Thyroid gland (tissue), 4 donors: ENCODE results near the gene PFDN1. TPM values are rescaled to one million over a fixed set of nuclear protein-coding genes. Genes with fewer than 3 reads are reported as not detected.

Experiments
- DNase-seq, 2 donors: peaks; one replicate each; pipeline ENCODE4 v3.0.0-alpha.2; 2019
- H3K27ac ChIP-seq, 3 donors: fragments of 200-600 bp; sonication (generic); 1 replicate in 2 of 3; 2 replicates in 1 of 3; pipeline ENCODE4 v1.5.1; 2016 to 2019; ENCODE audit warnings: mild to moderate bottlenecking in 1 of 3, moderate library complexity in 1 of 3
- H3K27me3 ChIP-seq: fragments of 200-600 bp; sonication (generic); one replicate; pipeline ENCODE4 v1.5.1; 2019
- H3K36me3 ChIP-seq, 2 donors: fragments of 200-600 bp; sonication (generic); one replicate each; pipeline ENCODE4 v1.5.1; 2016 to 2019
- H3K4me1 ChIP-seq, 2 donors: fragments of 200-600 bp; sonication (generic); one replicate each; pipeline ENCODE4 v1.5.1; 2017 to 2019
- H3K4me3 ChIP-seq, 3 donors: fragments of 200-600 bp; sonication (generic); replicated peaks in 1 of 3; 1 replicate in 2 of 3; 2 replicates in 1 of 3; pipeline ENCODE4 v1.5.1; 2016; ENCODE audit warnings: mild to moderate bottlenecking in 1 of 3
- H3K9me3 ChIP-seq: fragments of 200-600 bp; sonication (generic); one replicate; pipeline ENCODE4 v1.5.1; 2017
- POLR2A ChIP-seq, 2 donors: fragments of 450-650 bp; IDR thresholded peaks; one replicate each; pipeline ENCODE4 v1.6.1; 2017; ENCODE audit warnings: antibody characterized with exemption in 2 of 2, mild to moderate bottlenecking in 2 of 2, moderate library complexity in 1 of 2
- WGBS, 2 donors: methylation state at CpG; one replicate each; pipeline ENCODE4 v1.1.5; 2017; 5-methylcytosine and 5-hydroxymethylcytosine counted together
- intact Hi-C: fragments of 100-400 bp; cut with DNase I; formaldehyde crosslinking; loops from one replicate; pipeline ENCODE4 v1.15.1; 2023
- total RNA-seq, 4 donors: library from RNA; depleted of rRNA; stranded (reverse); fragments of >200 nt; gene quantifications; one replicate each; pipeline ENCODE4 v1.2.3, GENCODE V29; 2016
- TF ChIP-seq, protein P1 (sequence below), 6 experiments: fragments of 200-600 bp in 3 of 6; fragments of 450-650 bp in 3 of 6; sonication (generic) in 3 of 6; IDR thresholded peaks; one replicate each; pipeline ENCODE4 v1.5.1; 2016 to 2019; ENCODE audit warnings: antibody characterized with exemption in 6 of 6, mild to moderate bottlenecking in 2 of 6, inconsistent platforms in 1 of 6, moderate library complexity in 1 of 6

Gene PFDN1
- total RNA-seq, 4 donors from 2014 or later = 58.2 to 106 (median 87.8) TPM

DNA sequence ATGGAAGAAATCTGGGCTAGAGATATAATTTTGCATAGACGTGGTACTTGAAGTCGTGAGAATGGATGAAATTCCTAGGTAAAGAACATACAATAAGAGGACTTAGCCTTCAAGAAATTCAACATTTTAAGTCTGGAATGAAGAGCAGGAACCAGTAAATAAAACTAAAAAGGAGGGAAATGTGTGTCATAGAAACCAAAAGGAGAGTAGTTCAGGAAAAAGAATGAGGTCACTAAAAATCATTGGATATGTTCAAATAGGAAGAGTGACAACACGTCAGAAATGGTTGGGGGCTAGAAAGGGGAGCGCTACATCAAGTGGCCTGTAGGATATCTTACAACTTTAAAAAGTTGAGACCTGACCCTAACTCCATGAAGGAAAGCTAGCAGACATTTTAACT lies 44.0 kb downstream of the PFDN1 start:
- TF ChIP-seq, protein P1, sequence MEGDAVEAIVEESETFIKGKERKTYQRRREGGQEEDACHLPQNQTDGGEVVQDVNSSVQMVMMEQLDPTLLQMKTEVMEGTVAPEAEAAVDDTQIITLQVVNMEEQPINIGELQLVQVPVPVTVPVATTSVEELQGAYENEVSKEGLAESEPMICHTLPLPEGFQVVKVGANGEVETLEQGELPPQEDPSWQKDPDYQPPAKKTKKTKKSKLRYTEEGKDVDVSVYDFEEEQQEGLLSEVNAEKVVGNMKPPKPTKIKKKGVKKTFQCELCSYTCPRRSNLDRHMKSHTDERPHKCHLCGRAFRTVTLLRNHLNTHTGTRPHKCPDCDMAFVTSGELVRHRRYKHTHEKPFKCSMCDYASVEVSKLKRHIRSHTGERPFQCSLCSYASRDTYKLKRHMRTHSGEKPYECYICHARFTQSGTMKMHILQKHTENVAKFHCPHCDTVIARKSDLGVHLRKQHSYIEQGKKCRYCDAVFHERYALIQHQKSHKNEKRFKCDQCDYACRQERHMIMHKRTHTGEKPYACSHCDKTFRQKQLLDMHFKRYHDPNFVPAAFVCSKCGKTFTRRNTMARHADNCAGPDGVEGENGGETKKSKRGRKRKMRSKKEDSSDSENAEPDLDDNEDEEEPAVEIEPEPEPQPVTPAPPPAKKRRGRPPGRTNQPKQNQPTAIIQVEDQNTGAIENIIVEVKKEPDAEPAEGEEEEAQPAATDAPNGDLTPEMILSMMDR (IDR thresholded peaks at IDR 0.05) = no peak
- TF ChIP-seq POLR2A (IDR thresholded peaks at IDR 0.05) = no peak
- H3K36me3 ChIP-seq = no peaks in the 10 kb centered on the region
- H3K27me3 ChIP-seq = no peaks in the 10 kb centered on the region
- WGBS, 2 donors = 96 to 99% methylated on average over 4 of the region's 4 CpGs
- H3K4me3 ChIP-seq = no peak overlapping the region
- H3K4me1 ChIP-seq = peaks cover 37 to 46% of the 10 kb centered on the region in 2 donors
- no peak for DNase-seq
- H3K9me3 ChIP-seq = no peaks in the 10 kb centered on the region
- intact Hi-C loops = no loop called here
- H3K27ac ChIP-seq = no peak overlapping the region

DNA sequence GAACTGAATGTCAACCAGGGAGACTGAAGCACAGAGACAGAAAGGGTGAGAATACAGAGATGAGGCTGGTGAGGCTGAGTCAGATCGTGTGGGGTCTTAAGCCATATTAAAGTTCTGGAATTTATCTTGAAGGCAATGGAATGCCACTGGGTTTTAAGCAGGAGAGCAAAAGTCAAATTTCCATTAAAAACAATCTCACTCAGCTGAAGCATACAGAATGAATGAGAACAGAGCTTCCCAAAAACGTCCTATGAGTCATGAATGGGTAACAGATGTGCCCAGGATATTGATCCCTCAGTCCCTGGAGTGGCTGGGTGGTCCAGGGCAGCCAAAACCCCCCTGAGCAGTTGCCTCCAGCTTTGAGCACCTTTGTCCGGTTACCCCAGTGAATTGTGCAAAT lies 44.9 kb downstream of the PFDN1 start:
- Histone ChIP-seq H3K27me3 (no peaks in the 10 kb centered on the region), H3K36me3 (no peaks in the 10 kb centered on the region), H3K4me1 (peaks cover 43 to 55% of the 10 kb centered on the region in 2 donors), H3K9me3 (no peaks in the 10 kb centered on the region), H3K4me3 (no peak overlapping the region), H3K27ac (no peak overlapping the region)
- 67 to 79% methylated on average over 3 of the region's 3 CpGs for WGBS, 2 donors
- intact Hi-C loops = no loop called here
- DNase-seq = no peak
- TF ChIP-seq, protein P1 (IDR thresholded peaks at IDR 0.05) = no peak
- no peak for TF ChIP-seq POLR2A (IDR thresholded peaks at IDR 0.05)

DNA sequence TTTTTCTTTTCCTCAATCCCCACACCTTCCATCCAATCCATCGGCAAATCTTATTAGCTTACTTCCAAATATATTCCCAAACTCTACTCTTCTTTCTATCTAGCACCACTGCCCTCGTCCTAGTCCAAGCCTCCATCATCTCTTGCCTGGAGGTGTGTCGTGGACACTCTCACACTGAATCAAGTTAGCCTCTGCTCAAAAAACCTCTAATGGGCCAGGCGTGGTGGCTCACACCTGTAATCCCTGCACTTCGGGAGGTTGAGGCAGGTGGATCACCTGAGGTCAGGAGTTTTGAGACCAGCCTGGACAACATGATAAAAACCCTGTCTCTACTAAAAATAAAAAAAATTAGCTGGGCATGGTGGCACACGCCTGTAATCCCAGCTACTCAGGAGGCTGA lies 46.2 kb downstream of the PFDN1 start:
- H3K4me3 ChIP-seq = no peak overlapping the region
- H3K27me3 ChIP-seq = no peaks in the 10 kb centered on the region
- 94 to 96% methylated on average over 6 of the region's 6 CpGs for WGBS, 2 donors
- no peaks in the 10 kb centered on the region for H3K9me3 ChIP-seq
- H3K36me3 ChIP-seq = no peaks in the 10 kb centered on the region
- DNase-seq = no peak
- TF ChIP-seq POLR2A (IDR thresholded peaks at IDR 0.05) = no peak
- TF ChIP-seq, protein P1 (IDR thresholded peaks at IDR 0.05) = no peak
- peaks cover 41 to 61% of the 10 kb centered on the region in 2 donors for H3K4me1 ChIP-seq
- H3K27ac ChIP-seq = no peak overlapping the region
- intact Hi-C loops = no loop called here

DNA sequence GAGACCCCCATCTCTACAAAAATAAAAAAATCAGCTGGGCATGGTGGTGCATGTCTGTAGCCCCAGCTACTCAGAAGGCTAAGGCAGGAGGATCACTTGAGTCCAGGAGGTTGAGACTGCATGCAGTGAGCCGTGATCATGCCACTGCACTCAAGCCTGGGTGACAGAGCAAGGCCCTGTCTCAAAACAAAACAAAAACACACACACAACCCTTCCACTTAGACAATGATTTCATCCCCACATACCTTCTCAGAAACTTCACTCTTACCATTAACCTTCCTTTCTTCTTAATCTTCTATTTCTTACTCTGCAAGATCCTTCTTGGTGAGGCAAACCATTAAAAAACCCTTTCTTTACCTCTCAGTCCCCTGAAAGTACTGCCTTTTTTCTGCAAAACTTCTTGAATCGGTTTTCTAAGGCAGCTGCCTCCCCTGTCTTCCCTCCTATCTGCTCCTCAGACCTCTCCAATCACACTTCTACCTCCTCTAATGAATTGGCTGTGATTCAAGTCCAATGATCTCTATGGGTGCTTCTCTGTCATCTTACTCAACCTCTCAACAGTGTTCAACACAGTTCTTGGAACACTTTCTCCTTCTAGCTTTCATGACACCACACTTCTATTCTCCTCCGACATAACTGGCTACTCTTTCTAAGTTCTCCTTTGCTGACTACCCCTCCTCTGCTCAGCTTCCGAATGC lies 47.3 kb downstream of the PFDN1 start:
- Histone ChIP-seq H3K27ac (no peak overlapping the region), H3K36me3 (no peaks in the 10 kb centered on the region), H3K4me1 (peaks cover 35 to 60% of the 10 kb centered on the region in 2 donors), H3K4me3 (no peak overlapping the region), H3K9me3 (no peaks in the 10 kb centered on the region), H3K27me3 (no peaks in the 10 kb centered on the region)
- no peak for TF ChIP-seq POLR2A (IDR thresholded peaks at IDR 0.05)
- TF ChIP-seq, protein P1 (IDR thresholded peaks at IDR 0.05) = no peak
- DNase-seq = peak in 1 of 2 donors; percentile 33
- 56 to 71% methylated on average over 4 of the region's 4 CpGs for WGBS, 2 donors
- intact Hi-C loops = no loop called here

DNA sequence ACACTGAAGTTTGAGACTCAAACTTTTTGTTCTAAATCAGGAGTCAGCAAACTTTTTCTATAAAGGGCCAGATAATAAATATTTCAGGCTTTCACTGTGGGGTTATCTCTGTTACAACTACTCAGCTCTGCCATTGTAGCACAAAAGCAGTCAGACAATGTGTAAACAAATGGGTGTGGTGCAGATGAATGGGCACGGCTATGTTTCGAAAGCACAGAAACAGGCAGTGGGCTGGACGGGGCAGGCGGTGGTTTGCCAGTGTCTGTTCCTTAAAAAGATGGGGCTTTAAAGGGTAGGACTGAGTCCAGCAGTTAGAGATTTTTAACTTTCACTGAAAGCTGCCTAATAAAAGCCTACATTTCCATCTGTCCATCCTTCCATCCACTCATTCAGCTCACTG lies 48.9 kb downstream of the PFDN1 start:
- WGBS, 2 donors = 71 to 72% methylated on average over 4 of the region's 4 CpGs
- Histone ChIP-seq H3K27ac (no peak overlapping the region), H3K4me1 (peaks cover 30 to 66% of the 10 kb centered on the region in 2 donors), H3K27me3 (no peaks in the 10 kb centered on the region), H3K4me3 (no peak overlapping the region), H3K36me3 (no peaks in the 10 kb centered on the region), H3K9me3 (no peaks in the 10 kb centered on the region)
- TF ChIP-seq POLR2A (IDR thresholded peaks at IDR 0.05) = no peak
- TF ChIP-seq, protein P1 (IDR thresholded peaks at IDR 0.05) = no peak
- intact Hi-C loops = no loop called here
- DNase-seq = no peak
